TTC549 (cell line): ENCODE measurements around the gene ST3GAL4.
"Not testable (repeated sequence)": the region's sequence is repeated elsewhere in the genome, so short reads cannot be mapped to it uniquely, and the experiment has no call there.

ENCODE experiments used
- FAIRE-seq: peaks from 2 replicates; lab custom pipeline; 2012; peaks lifted over from hg19 to GRCh38; lab: Jason Lieb, UNC

Gene ST3GAL4

GRCh38 chr11:126355324-126355925 lies at the start of gene ST3GAL4:
Gene ST3GAL4, plus strand, starts transcription at chr11:126355686. Its CDS starts 50,470 bp downstream, at chr11:126406156.
- FAIRE-seq, result no peak

GRCh38 chr11:126305699-126306098 lies 49.8 kb upstream of the ST3GAL4 start:
- FAIRE-seq, result no peak

GRCh38 chr11:126307706-126308105 lies 47.8 kb upstream of the ST3GAL4 start:
- FAIRE-seq, result no peak

- no peak for FAIRE-seq
These were observed 47.2 kb upstream of the ST3GAL4 start for GRCh38 chr11:126308271-126308671.

GRCh38 chr11:126308771-126309170 lies 46.7 kb upstream of the ST3GAL4 start:
- not testable (repeated sequence) for FAIRE-seq

- no peak for FAIRE-seq
These were observed 45.1 kb upstream of the ST3GAL4 start for GRCh38 chr11:126310200-126310991.

GRCh38 chr11:126310992-126311310 lies 44.5 kb upstream of the ST3GAL4 start:
- no peak for FAIRE-seq

GRCh38 chr11:126311401-126312291 lies 43.8 kb upstream of the ST3GAL4 start:
- FAIRE-seq, result no peak

GRCh38 chr11:126312961-126313360 lies 42.5 kb upstream of the ST3GAL4 start:
- no peak for FAIRE-seq

GRCh38 chr11:126313826-126314225 lies 41.7 kb upstream of the ST3GAL4 start:
- FAIRE-seq, result no peak

GRCh38 chr11:126317432-126317755 lies 38.1 kb upstream of the ST3GAL4 start:
- no peak for FAIRE-seq

- no peak for FAIRE-seq
These were observed 37.5 kb upstream of the ST3GAL4 start for GRCh38 chr11:126317756-126318573.

- FAIRE-seq, result no peak
These were observed 36.7 kb upstream of the ST3GAL4 start for GRCh38 chr11:126318574-126319373.

- no peak for FAIRE-seq
These were observed 36.1 kb upstream of the ST3GAL4 start for GRCh38 chr11:126319374-126319740.

GRCh38 chr11:126322996-126323395 lies 32.5 kb upstream of the ST3GAL4 start:
- no peak for FAIRE-seq

GRCh38 chr11:126327281-126328000 lies 28.0 kb upstream of the ST3GAL4 start:
- FAIRE-seq, result no peak

- no peak for FAIRE-seq
These were observed 27.5 kb upstream of the ST3GAL4 start for GRCh38 chr11:126328001-126328390.

- no peak for FAIRE-seq
These were observed 27.0 kb upstream of the ST3GAL4 start for GRCh38 chr11:126328444-126328843.

- no peak for FAIRE-seq
These were observed 26.4 kb upstream of the ST3GAL4 start for GRCh38 chr11:126328938-126329643.

- FAIRE-seq, result no peak
These were observed 25.8 kb upstream of the ST3GAL4 start for GRCh38 chr11:126329644-126330211.
